RWPE2 (cell line): Measurements from ENCODE around the gene MYOF.
"Not testable (repeated sequence)": the region's sequence is repeated elsewhere in the genome, so short reads cannot be mapped to it uniquely, and the experiment has no call there.

Source experiments
- ATAC-seq: fragments of 200-7000 bp; cut with Tn5 transposase; 3 replicates; pipeline ENCODE4 v1.9.1; 2021; ENCODE audit warnings: low read depth
- DNase-seq: peaks from one replicate; pipeline ENCODE4 v3.0.0-alpha.2; 2020; ENCODE audit warnings: low spot score
- H3K27ac ChIP-seq: fragments of 450-650 bp; 2 replicates; pipeline ENCODE4 v1.5.1; 2017; ENCODE audit warnings: mild to moderate bottlenecking; ENCODE audit not compliant: poor library complexity, severe bottlenecking
- H3K27me3 ChIP-seq: fragments of 250-450 bp; sonication (Bioruptor Pico); 2 replicates; pipeline ENCODE4 v1.5.1; 2021; ENCODE audit warnings: mild to moderate bottlenecking, moderate library complexity; ENCODE audit not compliant: insufficient read depth, poor library complexity, severe bottlenecking
- H3K36me3 ChIP-seq: fragments of 250-450 bp; sonication (Bioruptor Pico); 2 replicates; pipeline ENCODE4 v1.5.1; 2020; ENCODE audit warnings: low read depth, mild to moderate bottlenecking, moderate library complexity
- H3K4me1 ChIP-seq: fragments of 250-450 bp; sonication (Bioruptor Pico); 2 replicates; pipeline ENCODE4 v1.5.1; 2021; ENCODE audit warnings: mild to moderate bottlenecking, moderate library complexity; ENCODE audit not compliant: insufficient read depth, poor library complexity, severe bottlenecking
- H3K4me3 ChIP-seq: fragments of 250-450 bp; sonication (Bioruptor Pico); 2 replicates; pipeline ENCODE4 v1.5.1; 2021; ENCODE audit warnings: mild to moderate bottlenecking, moderate library complexity; ENCODE audit not compliant: severe bottlenecking
- H3K9me3 ChIP-seq: fragments of 250-450 bp; sonication (Bioruptor Pico); 2 replicates; pipeline ENCODE4 v1.5.1; 2021; ENCODE audit warnings: mild to moderate bottlenecking, moderate library complexity; ENCODE audit not compliant: severe bottlenecking
- CTCF ChIP-seq: fragments of 450-650 bp; IDR thresholded peaks from one replicate; pipeline ENCODE4 v1.5.1; 2017; ENCODE audit warnings: mild to moderate bottlenecking, moderate library complexity; ENCODE audit not compliant: poor library complexity, severe bottlenecking

Gene MYOF

GRCh38 chr10:93468461-93469213 lies 13.5 kb downstream of the MYOF start:
- Histone ChIP-seq H3K27ac (peak overlapping the region; percentile 98), H3K4me3 (no peak overlapping the region), H3K27me3 (no peaks in the 10 kb centered on the region), H3K9me3 (no peaks in the 10 kb centered on the region), H3K4me1 (peaks cover 82% of the 10 kb centered on the region), H3K36me3 (peaks cover 48% of the 10 kb centered on the region)
- TF ChIP-seq CTCF = no peak
- ATAC-seq (peak; percentile 58), DNase-seq (peak; percentile 75)

GRCh38 chr10:93467635-93468034 lies 14.5 kb downstream of the MYOF start:
- Histone ChIP-seq H3K36me3 (peaks cover 40% of the 10 kb centered on the region), H3K27ac (peak overlapping the region; percentile 98), H3K4me1 (peaks cover 91% of the 10 kb centered on the region)
- H3K27me3 ChIP-seq, DNase-seq, ATAC-seq, H3K4me3 ChIP-seq, H3K9me3 ChIP-seq: not testable (repeated sequence)

- Histone ChIP-seq H3K9me3 (no peaks in the 10 kb centered on the region), H3K36me3 (peaks cover 43% of the 10 kb centered on the region), H3K27ac (peak overlapping the region; percentile 98), H3K4me1 (peaks cover 92% of the 10 kb centered on the region), H3K27me3 (no peaks in the 10 kb centered on the region), H3K4me3 (no peak overlapping the region)
- peak; percentile 56 for ATAC-seq
- no peak for TF ChIP-seq CTCF
- peak; percentile 96 for DNase-seq
Measured at GRCh38 chr10:93465806-93466675, 16.1 kb downstream of the MYOF start.

GRCh38 chr10:93464776-93465388 lies 17.3 kb downstream of the MYOF start:
- H3K4me1 ChIP-seq = peaks cover 80% of the 10 kb centered on the region
- no peak for DNase-seq
- H3K9me3 ChIP-seq = no peaks in the 10 kb centered on the region
- no peak overlapping the region for H3K4me3 ChIP-seq
- no peak for TF ChIP-seq CTCF
- H3K27ac ChIP-seq = peak overlapping the region; percentile 98
- peaks cover 46% of the 10 kb centered on the region for H3K36me3 ChIP-seq
- no peaks in the 10 kb centered on the region for H3K27me3 ChIP-seq
- no peak for ATAC-seq

GRCh38 chr10:93463723-93464476 lies 18.2 kb downstream of the MYOF start:
- Histone ChIP-seq H3K4me1 (peaks cover 80% of the 10 kb centered on the region), H3K27ac (peak overlapping the region; percentile 98), H3K36me3 (peaks cover 45% of the 10 kb centered on the region), H3K9me3 (no peaks in the 10 kb centered on the region), H3K4me3 (no peak overlapping the region), H3K27me3 (no peaks in the 10 kb centered on the region)
- ATAC-seq (no peak), DNase-seq (no peak)
- TF ChIP-seq CTCF = no peak
